Esophagus muscularis mucosa (tissue), 4 donors: ENCODE measurements around the gene CEND1.

Experiments used
- EP300 ChIP-seq: sonication (generic); formaldehyde crosslinking; IDR thresholded peaks from one replicate; pipeline ENCODE4 v1.6.1; 2017; ENCODE audit warnings: antibody characterized with exemption
- POLR2A ChIP-seq: fragments of 450-650 bp; IDR thresholded peaks from one replicate; pipeline ENCODE4 v1.6.1; 2017; ENCODE audit warnings: antibody characterized with exemption, moderate library complexity, mild to moderate bottlenecking, low read depth
- TF ChIP-seq, protein P1 (sequence below), 3 experiments: fragments of 200-600 bp in 2 of 3; fragments of 450-650 bp in 1 of 3; sonication (generic) in 2 of 3; IDR thresholded peaks; one replicate each; pipeline ENCODE4 v1.5.1; 2017 to 2019; ENCODE audit warnings: antibody characterized with exemption in 3 of 3, mild to moderate bottlenecking in 2 of 3, moderate library complexity in 1 of 3

DNA sequence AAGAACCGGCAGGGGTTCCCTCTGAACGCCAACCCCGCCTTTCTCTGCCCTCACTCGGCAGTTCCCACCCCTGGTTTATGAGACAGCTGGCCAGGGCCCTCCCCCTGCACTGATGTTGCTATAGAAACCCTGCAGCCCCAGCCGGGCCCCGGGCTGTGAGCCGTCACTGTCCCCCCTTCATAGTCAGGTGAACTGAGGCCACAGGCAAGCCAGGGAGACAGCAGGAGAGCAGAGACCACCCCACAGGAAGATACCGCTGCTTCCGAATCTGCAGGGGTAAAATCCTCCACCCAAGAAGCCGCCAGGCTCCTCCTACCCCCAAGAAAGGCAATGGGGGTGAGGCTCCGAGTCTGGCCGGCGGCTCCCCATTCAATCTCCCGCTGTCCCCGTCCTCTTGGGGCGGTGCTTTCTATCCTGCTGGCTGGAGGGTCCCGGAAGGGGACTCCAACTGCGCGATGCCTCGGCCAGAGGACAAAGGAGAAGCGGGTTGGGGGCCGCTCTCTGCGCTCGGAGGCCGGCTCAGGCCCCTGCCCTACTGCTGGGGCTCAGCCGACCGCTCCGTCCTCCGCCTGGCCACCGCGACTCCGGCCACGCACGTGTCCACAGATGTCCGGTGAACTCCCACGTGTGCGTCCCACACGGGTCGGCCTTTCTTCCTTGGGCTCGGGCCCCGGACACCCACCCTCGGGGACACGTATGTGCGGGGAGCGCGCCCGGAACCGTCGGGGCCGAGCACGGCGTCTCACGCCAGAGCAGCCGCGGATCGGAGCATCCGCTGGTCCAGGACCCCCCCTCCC lies 7.6 kb upstream of the CEND1 start:
- TF ChIP-seq, protein P1, sequence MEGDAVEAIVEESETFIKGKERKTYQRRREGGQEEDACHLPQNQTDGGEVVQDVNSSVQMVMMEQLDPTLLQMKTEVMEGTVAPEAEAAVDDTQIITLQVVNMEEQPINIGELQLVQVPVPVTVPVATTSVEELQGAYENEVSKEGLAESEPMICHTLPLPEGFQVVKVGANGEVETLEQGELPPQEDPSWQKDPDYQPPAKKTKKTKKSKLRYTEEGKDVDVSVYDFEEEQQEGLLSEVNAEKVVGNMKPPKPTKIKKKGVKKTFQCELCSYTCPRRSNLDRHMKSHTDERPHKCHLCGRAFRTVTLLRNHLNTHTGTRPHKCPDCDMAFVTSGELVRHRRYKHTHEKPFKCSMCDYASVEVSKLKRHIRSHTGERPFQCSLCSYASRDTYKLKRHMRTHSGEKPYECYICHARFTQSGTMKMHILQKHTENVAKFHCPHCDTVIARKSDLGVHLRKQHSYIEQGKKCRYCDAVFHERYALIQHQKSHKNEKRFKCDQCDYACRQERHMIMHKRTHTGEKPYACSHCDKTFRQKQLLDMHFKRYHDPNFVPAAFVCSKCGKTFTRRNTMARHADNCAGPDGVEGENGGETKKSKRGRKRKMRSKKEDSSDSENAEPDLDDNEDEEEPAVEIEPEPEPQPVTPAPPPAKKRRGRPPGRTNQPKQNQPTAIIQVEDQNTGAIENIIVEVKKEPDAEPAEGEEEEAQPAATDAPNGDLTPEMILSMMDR (IDR thresholded peaks at IDR 0.05), result no peak
- no peak for TF ChIP-seq POLR2A
- no peak for TF ChIP-seq EP300
